Ureter (tissue), 1 donor: ENCODE measurements around the gene ARHGEF25. TPM values are rescaled to one million over a fixed set of nuclear protein-coding genes. Genes with fewer than 3 reads are reported as not detected.
"Not testable (repeated sequence)": the region's sequence is repeated elsewhere in the genome, so short reads cannot be mapped to it uniquely, and the experiment has no call there.

Experiments used
- DNase-seq: peaks from one replicate; pipeline ENCODE4 v3.0.0-alpha.2; 2020; ENCODE audit warnings: low spot score
- total RNA-seq: library from RNA; stranded (reverse); gene quantifications from one replicate; pipeline ENCODE4 v1.2.4, GENCODE V29; 2023
- donor health status: DM: yes; HTN: yes; CAD: no.

Gene ARHGEF25
- total RNA-seq, 1 donor from 2014 or later: 41.5 TPM

GRCh38 chr12:57609101-57609780 is 2.0 kb upstream of the ARHGEF25 start:
- DNase-seq: no peak

- DNase-seq: peak; percentile 55
Observed at GRCh38 chr12:57609781-57610553, 1.3 kb upstream of the ARHGEF25 start.

- peak; percentile 82 for DNase-seq
Observed at GRCh38 chr12:57610554-57611107, 604 bp upstream of the ARHGEF25 start.

- no peak for DNase-seq
Observed at GRCh38 chr12:57611827-57612710, 834 bp downstream of the ARHGEF25 start.

- DNase-seq: no peak
Observed at GRCh38 chr12:57612711-57613426, 1.6 kb downstream of the ARHGEF25 start.

GRCh38 chr12:57613427-57614109 is 2.3 kb downstream of the ARHGEF25 start:
- no peak for DNase-seq

- DNase-seq: no peak
Observed at GRCh38 chr12:57614178-57614947, 3.1 kb downstream of the ARHGEF25 start.

- no peak for DNase-seq
Observed at GRCh38 chr12:57614948-57615500, 3.8 kb downstream of the ARHGEF25 start.

GRCh38 chr12:57615637-57616036 is 4.4 kb downstream of the ARHGEF25 start:
- DNase-seq: no peak

- no peak for DNase-seq
Observed at GRCh38 chr12:57616383-57617101, 5.3 kb downstream of the ARHGEF25 start.

GRCh38 chr12:57617942-57618341 is 6.7 kb downstream of the ARHGEF25 start:
- DNase-seq: no peak

- DNase-seq: not testable (repeated sequence)
Observed at GRCh38 chr12:57618431-57618830, 7.2 kb downstream of the ARHGEF25 start.

- no peak for DNase-seq
Observed at GRCh38 chr12:57618966-57619433, 7.8 kb downstream of the ARHGEF25 start.

GRCh38 chr12:57619434-57620244 is 8.4 kb downstream of the ARHGEF25 start:
- no peak for DNase-seq

GRCh38 chr12:57620245-57620935 is 9.2 kb downstream of the ARHGEF25 start:
- no peak for DNase-seq

- no peak for DNase-seq
Observed at GRCh38 chr12:57620936-57621496, 9.8 kb downstream of the ARHGEF25 start.
